Measurements from ENCODE around the gene GLS. TPM values are rescaled to one million over a fixed set of nuclear protein-coding genes. Genes with fewer than 3 reads are reported as not detected.

The GLS gene
- total RNA-seq, 3 donors from 2014 or later, result 96.7 to 157 (median 133) TPM

- no peaks in the 10 kb centered on the region for H3K27me3 ChIP-seq
- no peaks in the 10 kb centered on the region for H3K9me3 ChIP-seq
- H3K4me3 ChIP-seq, result no peak overlapping the region
- no peak for TF ChIP-seq POLR2A (IDR thresholded peaks at IDR 0.05)
- no peak for TF ChIP-seq POLR2AphosphoS5 (IDR thresholded peaks at IDR 0.05)
- TF ChIP-seq, protein P1, sequence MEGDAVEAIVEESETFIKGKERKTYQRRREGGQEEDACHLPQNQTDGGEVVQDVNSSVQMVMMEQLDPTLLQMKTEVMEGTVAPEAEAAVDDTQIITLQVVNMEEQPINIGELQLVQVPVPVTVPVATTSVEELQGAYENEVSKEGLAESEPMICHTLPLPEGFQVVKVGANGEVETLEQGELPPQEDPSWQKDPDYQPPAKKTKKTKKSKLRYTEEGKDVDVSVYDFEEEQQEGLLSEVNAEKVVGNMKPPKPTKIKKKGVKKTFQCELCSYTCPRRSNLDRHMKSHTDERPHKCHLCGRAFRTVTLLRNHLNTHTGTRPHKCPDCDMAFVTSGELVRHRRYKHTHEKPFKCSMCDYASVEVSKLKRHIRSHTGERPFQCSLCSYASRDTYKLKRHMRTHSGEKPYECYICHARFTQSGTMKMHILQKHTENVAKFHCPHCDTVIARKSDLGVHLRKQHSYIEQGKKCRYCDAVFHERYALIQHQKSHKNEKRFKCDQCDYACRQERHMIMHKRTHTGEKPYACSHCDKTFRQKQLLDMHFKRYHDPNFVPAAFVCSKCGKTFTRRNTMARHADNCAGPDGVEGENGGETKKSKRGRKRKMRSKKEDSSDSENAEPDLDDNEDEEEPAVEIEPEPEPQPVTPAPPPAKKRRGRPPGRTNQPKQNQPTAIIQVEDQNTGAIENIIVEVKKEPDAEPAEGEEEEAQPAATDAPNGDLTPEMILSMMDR (IDR thresholded peaks at IDR 0.05), result no peak
- peaks cover 0 to 11% of the 10 kb centered on the region in 2 donors for H3K4me1 ChIP-seq
- no peaks in the 10 kb centered on the region for H3K36me3 ChIP-seq
- DNase-seq (ENCODE audit: low spot score in 2 of 2), result no peak
- H3K27ac ChIP-seq, result no peak overlapping the region
- intact Hi-C loops (cut with DNase I; ENCODE audit: low total_unique reads), result no loop called here
These were observed 62.1 kb downstream of the GLS start for GRCh38 chr2:190942697-190943096.

DNA sequence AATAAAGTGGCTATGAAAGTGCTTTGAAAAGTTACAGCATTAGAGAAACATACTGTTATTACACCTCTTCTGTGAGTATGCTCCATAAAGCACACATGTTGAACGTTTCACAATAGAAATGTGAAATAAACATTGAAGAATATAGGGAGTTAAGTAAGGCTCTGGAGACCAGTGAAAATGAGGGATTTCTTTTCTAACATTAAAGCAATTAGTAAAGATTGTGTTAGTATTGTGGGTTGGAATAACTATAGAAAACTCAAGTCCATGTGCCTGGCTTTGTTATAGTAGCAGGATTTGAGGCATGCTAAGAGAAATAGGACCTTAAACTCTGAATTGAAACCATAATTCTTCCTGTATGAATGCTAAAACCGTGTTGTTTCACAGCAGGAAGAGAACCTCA lies 63.1 kb downstream of the GLS start:
- intact Hi-C loops (cut with DNase I; ENCODE audit: low total_unique reads), result no loop called here
- Histone ChIP-seq H3K4me1 (peaks cover 0 to 15% of the 10 kb centered on the region in 2 donors), H3K27me3 (no peaks in the 10 kb centered on the region), H3K36me3 (no peaks in the 10 kb centered on the region), H3K4me3 (no peak overlapping the region), H3K9me3 (no peaks in the 10 kb centered on the region), H3K27ac (no peak overlapping the region)
- TF ChIP-seq POLR2A (IDR thresholded peaks at IDR 0.05) (no peak), POLR2AphosphoS5 (IDR thresholded peaks at IDR 0.05) (no peak)
- TF ChIP-seq, protein P1 (IDR thresholded peaks at IDR 0.05), result no peak
- DNase-seq (ENCODE audit: low spot score in 2 of 2), result no peak

DNA sequence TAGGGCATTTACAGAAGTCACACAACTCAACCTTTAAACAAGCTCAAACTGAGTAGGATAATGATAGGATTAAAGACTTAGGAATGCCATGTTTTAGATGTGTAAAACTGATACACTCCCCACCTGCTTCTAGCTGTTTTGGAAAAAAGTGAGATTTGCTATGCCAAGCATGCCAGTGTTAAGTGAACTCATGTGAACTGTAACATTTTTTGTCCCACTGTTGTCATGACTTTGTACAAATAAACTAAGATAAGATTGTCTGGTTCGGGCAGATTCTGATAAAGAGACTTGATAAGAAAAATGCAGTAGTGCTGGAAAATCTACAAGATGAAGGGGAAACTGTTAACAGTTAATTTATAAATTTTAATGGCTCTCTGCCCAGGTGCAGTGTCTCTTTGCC lies 66.5 kb downstream of the GLS start:
- Histone ChIP-seq H3K36me3 (no peaks in the 10 kb centered on the region), H3K4me3 (no peak overlapping the region), H3K4me1 (peaks cover 0 to 6% of the 10 kb centered on the region in 2 donors), H3K9me3 (no peaks in the 10 kb centered on the region), H3K27me3 (no peaks in the 10 kb centered on the region), H3K27ac (peak overlapping the region; percentile 46 to 77)
- TF ChIP-seq, protein P1 (IDR thresholded peaks at IDR 0.05), result no peak
- intact Hi-C loops (cut with DNase I; ENCODE audit: low total_unique reads), result no loop called here
- no peak for DNase-seq (ENCODE audit: low spot score in 2 of 2)

- Histone ChIP-seq H3K4me3 (peak overlapping the region in 2 of 3 donors; percentile 19 to 26), H3K9me3 (no peaks in the 10 kb centered on the region), H3K27ac (peak overlapping the region; percentile 46 to 77), H3K4me1 (peaks cover 0 to 6% of the 10 kb centered on the region in 2 donors), H3K27me3 (no peaks in the 10 kb centered on the region), H3K36me3 (no peaks in the 10 kb centered on the region)
- intact Hi-C loops (cut with DNase I; ENCODE audit: low total_unique reads), result no loop called here
- DNase-seq (ENCODE audit: low spot score in 2 of 2), result no peak
- TF ChIP-seq POLR2A (IDR thresholded peaks at IDR 0.05) (no peak), POLR2AphosphoS5 (IDR thresholded peaks at IDR 0.05) (no peak)
- TF ChIP-seq, protein P1 (IDR thresholded peaks at IDR 0.05), result no peak
These were observed 67.2 kb downstream of the GLS start for GRCh38 chr2:190947711-190948251.

DNA sequence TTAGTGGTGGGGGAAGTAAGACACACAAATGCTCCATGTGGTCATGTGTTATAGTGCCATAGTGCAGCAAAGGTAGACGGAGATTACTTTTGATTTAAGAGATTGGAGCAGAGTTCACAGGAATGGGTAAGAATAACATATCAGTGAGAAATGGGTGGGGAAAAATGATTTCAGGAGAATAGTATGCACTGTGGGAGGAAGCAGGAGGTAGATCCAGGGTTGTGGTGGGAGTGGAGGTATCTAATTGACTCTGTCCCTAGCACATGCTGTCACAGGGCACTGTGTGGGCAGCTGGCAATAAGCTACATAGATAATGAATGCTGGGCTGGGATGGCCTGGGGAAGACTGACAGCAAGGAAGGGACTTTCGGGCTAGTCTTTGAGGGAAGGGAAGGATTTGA lies 68.0 kb downstream of the GLS start:
- intact Hi-C loops (cut with DNase I; ENCODE audit: low total_unique reads), result no loop called here
- no peak for DNase-seq (ENCODE audit: low spot score in 2 of 2)
- H3K36me3 ChIP-seq, result no peaks in the 10 kb centered on the region
- peaks cover 0 to 6% of the 10 kb centered on the region in 2 donors for H3K4me1 ChIP-seq
- H3K4me3 ChIP-seq, result no peak overlapping the region
- TF ChIP-seq, protein P1 (IDR thresholded peaks at IDR 0.05), result no peak
- no peaks in the 10 kb centered on the region for H3K9me3 ChIP-seq
- no peaks in the 10 kb centered on the region for H3K27me3 ChIP-seq
- H3K27ac ChIP-seq, result peak overlapping the region; percentile 46 to 77
